Activated CD8-positive, alpha-beta memory T cell treated with anti-CD3 and anti-CD28 coated beads for 1 hour (primary cell): ENCODE data around the gene RAB4B.
A peak's percentile ranks its signal among the peaks of the same experiment; 100 is the strongest.
"Not testable (repeated sequence)": the region's sequence is repeated elsewhere in the genome, so short reads cannot be mapped to it uniquely, and the experiment has no call there.

Source experiments
- DNase-seq, 2 donors: peaks; one replicate each; pipeline ENCODE4 v3.0.0-alpha.2; 2020; ENCODE audit warnings: low read depth in 1 of 2; ENCODE audit errors: extremely low read depth in 1 of 2

Gene RAB4B

DNA sequence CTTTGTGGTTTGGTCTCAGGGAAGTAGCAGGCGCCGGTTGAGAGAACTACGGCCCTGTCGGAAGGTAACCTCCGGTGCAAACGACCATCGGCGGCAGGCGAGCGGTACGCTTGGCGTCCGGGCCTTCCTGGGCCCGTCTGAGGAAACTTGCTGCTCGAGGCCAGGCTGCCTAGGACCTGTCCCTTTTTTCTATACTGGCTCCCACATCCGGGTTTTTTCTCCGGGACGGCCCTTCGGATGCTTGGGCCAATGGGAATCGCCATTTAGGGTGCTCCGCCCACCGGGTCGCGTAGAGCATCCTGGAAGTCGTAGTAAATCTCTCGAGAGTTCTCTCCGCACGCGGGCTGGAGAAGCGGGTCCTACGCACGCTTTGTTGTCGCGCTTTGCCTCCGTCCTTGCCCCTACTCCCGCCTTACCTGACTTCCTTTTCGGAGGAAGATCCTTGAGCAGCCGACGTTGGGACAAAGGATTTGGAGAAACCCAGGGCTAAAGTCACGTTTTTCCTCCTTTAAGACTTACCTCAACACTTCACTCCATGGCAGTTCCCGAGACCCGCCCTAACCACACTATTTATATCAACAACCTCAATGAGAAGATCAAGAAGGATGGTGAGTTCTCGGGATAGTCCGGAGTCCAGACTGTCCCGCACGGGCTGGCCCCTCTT is 27.0 kb upstream of the RAB4B start, which contains the start of gene SNRPA:
TSS of gene SNRPA (plus strand) at position 330 of the 664 bp plus-strand sequence. CDS start at position 536, 206 bp downstream.
- DNase-seq, result peak; percentile 89

DNA sequence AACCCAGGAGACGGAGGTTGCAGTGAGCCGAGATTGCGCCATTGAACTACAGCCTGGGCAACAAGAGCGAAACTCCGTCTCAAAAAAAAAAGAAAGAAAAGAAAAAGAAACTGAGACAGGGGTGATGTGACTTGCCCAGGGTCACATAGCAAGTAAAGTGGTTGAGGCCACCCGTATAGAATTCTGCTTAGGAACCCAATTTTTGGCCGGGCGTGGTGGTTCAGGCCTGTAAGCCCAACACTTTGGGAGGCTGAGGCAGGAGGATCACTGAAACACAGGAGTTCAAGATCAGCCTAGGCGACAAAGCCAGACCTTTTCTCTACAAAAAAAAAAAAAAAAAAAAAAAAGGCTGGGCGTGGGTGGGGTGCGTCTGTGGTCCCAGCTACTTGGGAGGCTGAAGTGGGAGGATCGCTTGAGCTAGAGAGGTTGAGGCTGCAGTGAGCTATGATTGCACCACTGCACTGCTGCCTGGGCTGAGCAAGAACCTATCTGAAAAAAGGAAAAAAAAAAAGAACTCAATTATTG is 25.7 kb upstream of the RAB4B start:
- no peak for DNase-seq

DNA sequence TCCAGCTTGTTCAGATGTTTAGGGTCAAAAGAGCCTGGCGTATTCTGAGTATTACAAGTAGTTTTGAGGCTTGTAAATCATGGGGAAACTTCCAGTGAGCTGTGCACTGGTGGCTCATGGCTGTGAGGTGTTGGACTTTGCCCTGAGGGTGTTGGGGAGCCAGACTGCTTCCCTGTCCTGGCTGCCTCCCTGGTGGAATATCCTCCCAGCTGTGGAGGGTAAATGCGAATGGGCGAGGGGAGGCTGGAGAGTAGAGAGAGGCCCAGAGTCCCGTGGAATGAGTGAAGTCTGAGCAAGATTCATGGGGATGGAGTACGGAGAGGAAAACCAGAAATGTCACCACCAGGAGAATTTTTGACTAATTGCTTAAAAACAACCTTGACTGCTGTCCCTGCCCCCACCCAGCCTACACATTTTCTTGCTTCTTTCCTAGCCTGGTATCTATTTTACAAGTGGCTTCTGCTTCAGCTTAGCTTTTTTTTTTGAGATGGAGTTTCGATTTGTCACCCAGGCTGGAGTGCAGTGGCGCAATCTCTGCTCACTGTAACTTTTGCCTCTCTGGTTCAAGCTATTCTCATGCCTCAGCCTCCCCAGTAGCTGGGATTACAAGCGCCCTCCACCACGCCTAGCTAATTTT is 23.3 kb upstream of the RAB4B start:
- DNase-seq, result no peak

DNA sequence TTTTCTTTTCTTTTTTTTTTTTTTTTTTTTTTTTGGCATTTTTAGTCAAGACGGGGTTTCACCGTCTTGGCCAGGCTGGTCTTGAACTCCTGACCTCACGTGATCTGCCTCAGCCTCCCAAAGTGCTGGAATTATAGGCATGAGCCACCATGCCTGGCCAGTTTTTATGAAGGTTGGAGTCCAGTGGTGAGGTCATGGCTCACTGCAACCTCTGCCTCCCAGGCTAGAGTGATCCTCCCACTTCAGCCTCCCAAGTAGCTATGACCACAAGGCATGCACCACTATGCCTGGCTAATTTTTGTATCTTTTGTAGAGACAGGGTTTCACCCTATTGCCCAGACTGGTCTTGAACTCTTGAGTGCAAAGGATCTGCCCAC is 22.8 kb upstream of the RAB4B start:
- DNase-seq, result no peak

DNA sequence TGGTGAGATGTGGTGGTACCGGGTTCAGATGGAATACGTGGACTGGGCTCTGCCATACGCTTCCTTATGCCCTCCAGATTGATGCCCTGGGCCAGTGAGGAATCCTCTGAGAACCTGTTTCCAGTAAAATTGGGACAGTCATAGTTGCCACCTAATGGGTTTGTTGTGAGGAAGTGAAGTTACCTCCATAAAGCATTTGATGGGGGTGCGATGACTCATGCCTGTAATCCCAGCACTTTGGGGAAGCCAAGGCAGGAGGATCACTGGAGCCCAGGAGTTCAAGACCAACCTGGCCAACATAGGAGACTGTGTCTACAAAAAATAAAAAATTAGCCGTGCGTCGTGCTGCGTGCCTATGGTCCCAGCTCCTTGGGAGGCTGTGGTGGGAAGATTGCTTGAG is 22.3 kb upstream of the RAB4B start:
- DNase-seq, result no peak

DNA sequence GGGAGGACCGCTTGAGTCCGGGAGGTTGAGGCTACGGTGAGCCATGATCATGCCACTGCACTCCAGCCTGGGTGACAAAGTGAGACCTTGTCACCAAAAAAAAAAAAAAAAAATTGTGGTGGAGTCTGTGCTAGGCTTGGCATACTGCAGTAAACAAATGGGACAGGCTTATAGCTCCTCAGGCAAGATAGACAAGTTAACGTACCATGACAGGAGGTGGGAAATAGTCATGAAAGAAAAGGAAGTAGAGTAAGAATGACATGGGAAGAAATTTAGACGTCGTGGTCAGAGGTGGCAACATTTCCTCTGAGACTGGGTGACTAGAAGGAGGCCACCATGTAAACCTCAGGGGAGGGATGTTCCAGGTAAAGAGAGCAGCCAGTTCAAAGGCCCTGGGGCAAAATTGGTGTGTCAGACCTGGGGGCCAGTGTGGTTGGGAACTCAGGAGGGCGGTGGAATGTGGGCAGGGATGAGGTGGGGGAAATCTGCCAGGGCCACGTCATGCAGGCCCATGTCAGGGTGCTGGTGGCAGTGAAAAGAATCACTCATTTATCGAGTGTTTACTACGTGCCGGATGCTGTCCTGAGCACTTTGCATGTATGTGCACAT is 21.4 kb upstream of the RAB4B start:
- no peak for DNase-seq

DNA sequence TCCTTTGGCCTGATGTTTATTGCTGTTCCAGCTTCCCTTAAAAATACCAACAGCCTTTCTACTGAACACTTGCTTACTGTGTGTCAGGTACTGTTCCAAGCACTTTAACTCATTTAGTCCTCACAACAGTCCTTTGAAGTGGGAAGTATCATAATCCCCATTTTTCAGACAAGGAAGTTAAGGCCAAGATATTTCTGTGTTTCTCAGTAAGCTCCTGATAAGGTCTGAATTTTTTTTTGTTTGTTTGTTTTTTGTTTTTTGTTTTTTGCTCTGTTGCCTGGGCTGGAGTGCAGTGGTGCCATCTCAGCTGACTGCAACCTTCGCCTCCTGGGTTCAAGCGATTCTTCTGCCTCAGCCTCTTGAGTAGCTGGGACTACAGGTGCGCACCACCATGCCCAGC is 19.6 kb upstream of the RAB4B start:
- no peak for DNase-seq

DNA sequence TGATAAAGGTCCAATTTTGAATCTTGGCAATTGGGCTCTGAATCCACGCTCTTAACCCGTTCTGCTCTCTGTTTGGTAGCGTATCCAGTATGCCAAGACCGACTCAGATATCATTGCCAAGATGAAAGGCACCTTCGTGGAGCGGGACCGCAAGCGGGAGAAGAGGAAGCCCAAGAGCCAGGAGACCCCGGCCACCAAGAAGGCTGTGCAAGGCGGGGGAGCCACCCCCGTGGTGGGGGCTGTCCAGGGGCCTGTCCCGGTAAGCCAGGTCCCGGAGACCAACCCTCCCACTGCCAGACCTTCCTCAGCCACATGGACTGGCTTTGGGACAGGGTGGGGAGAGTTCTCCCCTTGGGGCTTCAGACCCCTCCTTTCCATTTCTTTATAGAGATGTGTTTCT is 18.7 kb upstream of the RAB4B start:
- no peak for DNase-seq

DNA sequence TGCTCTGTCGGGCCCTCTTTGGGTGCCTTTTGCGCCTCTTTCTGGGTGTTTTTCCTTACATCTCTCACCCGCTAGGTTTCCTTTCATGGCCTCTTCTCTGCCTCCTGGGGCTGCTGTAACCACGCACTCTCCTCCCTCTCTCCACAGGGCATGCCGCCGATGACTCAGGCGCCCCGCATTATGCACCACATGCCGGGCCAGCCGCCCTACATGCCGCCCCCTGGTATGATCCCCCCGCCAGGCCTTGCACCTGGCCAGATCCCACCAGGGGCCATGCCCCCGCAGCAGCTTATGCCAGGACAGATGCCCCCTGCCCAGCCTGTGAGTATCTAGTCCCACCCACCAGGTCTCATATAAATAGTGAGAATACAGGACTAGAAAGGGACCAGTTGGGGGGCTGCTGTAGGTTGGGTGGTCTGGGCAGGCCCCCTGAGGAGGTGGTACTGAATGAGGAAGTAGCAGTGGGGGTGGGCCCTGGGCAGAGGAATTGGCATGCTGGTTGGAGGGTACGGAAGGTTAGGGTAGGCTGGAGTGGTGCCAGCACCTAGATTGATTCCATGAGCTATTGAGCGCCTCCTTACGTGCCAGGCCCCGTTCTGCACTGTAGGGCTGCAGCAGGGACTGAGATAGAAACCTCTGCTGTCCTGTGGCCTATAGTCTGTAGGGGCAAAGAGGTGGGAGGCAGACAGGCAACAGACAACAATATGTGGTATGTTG is 15.1 kb upstream of the RAB4B start:
- no peak for DNase-seq

DNA sequence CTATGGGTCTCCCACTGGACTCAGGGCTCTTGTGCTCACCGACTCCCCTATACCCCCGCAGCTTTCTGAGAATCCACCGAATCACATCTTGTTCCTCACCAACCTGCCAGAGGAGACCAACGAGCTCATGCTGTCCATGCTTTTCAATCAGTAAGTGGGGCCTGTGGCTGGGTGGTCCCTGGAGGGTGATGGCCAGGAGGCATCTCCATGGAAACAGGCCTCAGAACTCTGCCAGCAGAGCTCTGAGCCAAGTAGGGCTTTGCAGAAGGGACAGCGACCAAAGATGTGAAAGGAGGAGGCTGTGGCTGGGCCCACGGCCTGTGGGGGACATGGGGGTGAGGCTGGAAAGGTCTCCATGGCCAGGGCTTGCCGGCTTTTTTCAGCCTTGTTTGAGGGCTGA is 14.5 kb upstream of the RAB4B start:
- DNase-seq, result no peak

DNA sequence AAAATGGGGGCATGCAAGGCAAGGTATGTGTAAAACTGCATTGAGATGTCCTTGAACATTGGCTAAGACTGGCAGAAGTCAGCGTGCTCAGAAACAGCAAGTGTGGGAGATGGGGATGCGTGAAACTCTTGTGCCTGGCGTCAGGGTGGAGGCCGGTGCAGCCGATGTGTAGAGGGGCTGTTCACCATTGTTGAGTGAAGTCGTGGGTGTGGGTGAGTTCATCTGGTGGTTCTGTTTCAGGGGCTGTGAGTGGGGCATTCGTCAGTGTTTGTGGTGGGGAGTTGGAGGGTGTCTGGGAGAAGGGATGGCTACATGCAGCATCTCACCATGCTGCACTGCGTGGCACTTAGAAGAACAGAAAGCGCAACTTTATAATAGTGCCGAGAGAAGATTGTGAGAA is 14.1 kb upstream of the RAB4B start:
- DNase-seq, result no peak

DNA sequence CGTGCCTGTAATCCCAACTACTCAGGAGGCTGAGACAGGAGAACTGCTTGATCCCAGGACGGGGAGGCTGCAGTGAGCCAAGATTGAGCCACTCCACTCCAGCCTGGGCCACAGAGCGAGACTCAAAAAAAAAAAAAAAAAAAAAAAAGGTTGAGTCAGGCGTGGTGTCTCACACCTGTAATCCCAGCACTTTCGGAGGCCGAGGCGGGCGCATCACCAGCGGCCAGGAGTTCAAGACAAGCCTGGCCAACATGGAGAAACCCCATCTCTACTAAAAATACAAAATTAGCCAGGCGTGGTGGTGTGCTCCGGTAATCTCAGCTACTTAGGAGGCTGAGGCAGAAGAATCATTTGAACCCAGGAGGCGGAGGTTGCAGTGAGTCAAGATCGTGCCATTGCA is 11.7 kb upstream of the RAB4B start:
- not testable (repeated sequence) for DNase-seq

DNA sequence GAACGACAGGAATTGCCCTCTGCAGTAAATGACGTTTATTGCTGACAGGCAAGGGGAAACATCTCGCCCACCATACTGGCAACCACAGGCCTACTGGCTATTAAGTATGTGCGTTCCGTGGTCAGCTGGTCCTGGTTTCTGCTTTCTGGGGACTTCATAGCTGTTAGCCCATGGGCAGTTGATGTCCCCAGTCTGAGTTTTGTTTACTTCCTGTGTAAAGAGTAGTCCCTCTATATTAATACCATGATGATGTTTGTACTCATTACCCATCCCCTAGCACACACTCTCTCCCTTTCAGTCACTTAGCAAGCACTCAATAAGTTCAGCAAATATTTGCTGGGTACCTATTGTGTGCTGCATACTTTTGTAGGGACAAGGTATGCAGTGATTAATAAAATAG is 9.2 kb upstream of the RAB4B start:
- no peak for DNase-seq

DNA sequence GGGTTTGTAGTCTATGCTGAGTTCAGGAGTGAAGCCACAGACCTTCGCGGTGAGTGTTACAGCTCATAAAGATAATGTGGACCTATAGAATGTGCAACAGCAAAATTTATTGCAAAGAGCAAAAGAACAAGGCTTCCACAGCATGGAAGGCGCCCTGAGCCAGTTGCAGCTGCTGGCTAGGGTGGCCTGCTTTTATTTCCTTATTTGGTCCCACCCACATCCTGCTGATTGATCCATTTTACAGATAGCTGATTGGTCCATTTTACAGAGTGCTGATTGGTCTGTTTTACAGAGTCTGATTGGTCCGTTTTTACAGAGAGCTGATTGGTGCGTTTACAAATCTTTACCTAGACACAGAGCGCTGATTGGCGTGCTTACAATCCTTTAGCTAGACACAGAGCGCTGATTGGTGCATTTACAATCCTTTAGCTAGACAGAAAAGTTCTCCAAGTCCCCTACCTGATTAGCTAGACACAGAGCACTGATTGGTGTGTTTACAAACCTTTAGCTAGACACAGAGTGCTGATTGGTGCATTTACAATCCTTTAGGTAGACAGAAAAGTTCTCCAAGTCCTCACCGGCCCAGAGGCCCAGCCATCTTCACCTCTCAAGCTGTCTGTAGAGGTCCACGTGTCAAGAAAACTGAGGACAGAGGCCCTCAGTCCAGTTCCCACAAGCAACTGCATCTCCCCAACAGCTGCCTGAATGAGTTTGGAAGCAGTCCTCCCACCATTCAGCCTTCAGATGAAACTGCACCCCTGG is 6.8 kb upstream of the RAB4B start:
- DNase-seq, result not testable (repeated sequence)

DNA sequence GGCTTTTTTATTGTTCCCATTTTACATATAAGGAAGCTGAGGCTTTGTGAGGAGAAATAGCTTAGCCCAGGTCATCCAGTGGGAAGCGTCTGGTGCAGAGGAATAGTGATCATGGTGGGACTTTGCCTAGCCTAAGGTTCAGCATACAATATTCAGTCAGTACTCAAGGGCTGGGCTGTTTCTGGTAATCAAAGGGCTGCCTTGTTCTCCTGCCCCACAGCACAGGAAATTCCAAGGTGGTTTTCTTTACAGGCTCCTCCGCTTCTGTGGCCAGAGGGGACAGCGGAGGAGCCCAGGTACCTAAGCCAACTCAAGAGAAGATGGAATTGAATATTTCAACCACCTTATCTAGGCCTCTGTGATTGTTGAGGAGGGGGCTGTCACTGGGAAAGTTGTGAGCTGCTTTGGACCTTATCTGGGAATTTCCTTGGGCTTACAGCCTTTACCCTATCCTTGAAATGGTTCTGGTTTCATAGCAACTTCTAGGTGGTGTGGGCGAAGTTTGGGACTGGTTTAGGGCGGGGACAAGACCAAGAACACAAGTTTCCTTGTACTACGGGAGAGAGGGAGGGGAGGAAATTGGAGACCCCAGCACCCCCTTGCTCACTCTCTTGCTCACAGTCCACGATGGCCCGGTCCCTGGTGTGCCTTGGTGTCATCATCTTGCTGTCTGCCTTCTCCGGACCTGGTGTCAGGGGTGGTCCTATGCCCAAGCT is 3.0 kb upstream of the RAB4B start, which contains the start of gene MIA:
TSS of gene MIA (plus strand) at position 606 of the 716 bp plus-strand sequence. CDS start at position 628, 22 bp downstream.
- no peak for DNase-seq

DNA sequence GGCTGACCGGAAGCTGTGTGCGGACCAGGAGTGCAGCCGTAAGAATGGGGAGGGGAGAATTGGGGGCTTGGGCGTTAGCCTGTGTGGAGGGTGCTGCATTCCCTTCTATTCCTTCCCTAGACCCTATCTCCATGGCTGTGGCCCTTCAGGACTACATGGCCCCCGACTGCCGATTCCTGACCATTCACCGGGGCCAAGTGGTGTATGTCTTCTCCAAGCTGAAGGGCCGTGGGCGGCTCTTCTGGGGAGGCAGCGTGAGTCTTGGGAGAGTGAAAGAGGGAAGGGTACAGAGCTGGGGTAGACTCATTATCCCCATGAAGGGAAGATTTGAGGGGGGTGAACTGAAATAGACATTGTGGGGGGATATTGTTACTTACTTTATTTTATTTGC is 2.4 kb upstream of the RAB4B start:
- DNase-seq, result no peak

DNA sequence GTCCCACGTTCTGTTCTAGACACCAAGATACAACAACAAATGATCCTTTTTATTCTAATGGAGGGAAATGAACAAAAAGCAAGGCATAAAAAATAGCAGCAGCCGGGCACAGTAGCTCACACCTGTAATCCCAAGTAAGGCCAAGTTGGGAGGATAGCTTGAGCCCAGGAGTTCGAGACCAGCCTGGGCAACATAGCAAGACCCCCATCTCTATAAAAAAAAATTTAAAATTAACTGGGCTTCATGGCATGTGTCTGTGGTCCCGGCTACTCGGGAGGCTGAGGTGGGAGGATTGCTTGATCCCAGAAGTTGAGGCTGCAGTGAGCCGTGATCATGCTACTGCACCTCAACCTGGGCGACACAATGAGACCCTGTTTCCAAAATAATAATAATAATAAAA is 1.7 kb upstream of the RAB4B start:
- no peak for DNase-seq

DNA sequence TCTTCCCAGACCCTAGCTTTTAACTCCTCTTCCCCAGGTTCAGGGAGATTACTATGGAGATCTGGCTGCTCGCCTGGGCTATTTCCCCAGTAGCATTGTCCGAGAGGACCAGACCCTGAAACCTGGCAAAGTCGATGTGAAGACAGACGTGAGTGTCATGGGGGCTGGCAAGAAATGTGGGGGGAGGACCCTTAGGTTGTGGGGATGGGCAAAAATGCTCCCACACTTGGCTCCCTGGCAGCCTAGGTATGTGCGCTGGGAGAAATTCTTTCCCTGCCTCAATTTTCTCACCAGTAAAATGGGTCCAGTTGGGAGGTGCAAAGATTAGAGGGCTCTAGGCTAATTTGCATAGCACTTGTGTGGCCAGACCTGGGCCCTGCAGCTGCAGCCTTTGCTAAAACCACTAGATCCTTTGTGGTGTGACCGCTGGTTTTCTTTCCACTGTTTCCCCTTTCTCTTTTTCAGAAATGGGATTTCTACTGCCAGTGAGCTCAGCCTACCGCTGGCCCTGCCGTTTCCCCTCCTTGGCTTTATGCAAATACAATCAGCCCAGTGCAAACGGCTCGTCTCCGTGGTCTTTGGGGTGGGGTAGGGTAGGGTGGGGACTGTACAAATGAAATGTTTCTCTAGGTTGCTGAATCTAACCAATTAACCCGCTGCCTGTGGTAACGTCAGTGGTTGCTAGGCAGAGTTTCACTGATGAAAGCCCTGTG is 959 bp upstream of the RAB4B start:
- DNase-seq, result peak; percentile 68 to 74

DNA sequence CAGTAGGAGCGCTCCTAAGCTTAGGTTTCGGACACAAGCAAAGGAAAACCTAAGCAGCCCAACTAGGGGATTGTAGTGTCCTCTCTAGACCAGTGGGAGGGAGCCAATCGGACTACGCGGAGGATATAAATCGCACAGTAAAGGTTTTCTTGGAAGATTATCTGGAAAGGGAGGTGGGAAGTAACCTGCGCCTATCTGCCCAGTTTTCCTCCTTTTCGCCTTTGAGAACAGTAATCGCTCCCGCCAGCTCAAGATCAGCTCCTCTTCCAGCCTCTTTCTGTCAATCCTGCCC is 456 bp upstream of the RAB4B start:
- DNase-seq, result no peak
